ENCODE measurements around the gene IPCEF1.

DNA sequence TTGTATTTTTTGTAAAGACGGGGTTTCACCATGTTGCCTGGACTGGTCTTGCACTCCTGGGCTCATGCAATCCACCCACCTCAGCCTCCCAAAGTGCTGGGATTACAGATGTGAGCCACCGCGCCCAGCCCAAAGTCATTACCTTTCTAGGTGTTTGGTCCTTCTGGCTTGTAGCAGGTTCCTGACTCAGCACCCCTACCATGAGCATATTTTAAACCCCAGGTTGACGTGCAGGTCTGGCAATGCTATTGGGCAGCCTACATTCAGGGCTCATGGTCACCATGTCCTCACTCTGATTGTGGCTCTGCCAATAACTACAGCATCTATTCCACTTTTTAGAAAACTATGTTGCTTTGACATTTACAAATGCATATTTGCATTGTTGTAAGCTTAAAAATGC is 59.4 kb downstream of the IPCEF1 start:
- TF ChIP-seq POLR2A (IDR thresholded peaks at IDR 0.05) = no peak
- TF ChIP-seq, protein P1, sequence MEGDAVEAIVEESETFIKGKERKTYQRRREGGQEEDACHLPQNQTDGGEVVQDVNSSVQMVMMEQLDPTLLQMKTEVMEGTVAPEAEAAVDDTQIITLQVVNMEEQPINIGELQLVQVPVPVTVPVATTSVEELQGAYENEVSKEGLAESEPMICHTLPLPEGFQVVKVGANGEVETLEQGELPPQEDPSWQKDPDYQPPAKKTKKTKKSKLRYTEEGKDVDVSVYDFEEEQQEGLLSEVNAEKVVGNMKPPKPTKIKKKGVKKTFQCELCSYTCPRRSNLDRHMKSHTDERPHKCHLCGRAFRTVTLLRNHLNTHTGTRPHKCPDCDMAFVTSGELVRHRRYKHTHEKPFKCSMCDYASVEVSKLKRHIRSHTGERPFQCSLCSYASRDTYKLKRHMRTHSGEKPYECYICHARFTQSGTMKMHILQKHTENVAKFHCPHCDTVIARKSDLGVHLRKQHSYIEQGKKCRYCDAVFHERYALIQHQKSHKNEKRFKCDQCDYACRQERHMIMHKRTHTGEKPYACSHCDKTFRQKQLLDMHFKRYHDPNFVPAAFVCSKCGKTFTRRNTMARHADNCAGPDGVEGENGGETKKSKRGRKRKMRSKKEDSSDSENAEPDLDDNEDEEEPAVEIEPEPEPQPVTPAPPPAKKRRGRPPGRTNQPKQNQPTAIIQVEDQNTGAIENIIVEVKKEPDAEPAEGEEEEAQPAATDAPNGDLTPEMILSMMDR (IDR thresholded peaks at IDR 0.05) = no peak
